ENCODE data around the gene AMIGO1.

DNA sequence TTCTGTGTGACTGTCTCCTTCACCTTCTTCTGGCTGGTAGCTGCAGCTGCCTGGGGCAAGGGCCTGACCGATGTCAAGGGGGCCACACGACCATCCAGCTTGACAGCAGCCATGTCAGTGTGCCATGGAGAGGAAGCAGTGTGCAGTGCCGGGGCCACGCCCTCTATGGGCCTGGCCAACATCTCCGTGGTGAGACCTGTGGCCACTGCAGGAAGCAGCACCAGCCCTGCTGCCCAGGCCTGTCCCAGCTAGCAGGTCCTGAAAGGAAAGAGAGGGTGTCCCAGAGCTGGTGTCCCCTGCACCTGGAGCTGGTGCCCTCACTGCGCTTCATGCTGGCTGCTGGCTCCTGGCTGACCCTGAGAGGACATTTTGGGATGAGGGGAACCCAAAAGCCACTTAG is 31.7 kb downstream of the AMIGO1 start:
- TF ChIP-seq POLR2AphosphoS5 (IDR thresholded peaks at IDR 0.05; ENCODE audit: low read depth) (no peak), GABPA (IDR thresholded peaks at IDR 0.05; ENCODE audit: low read depth) (no peak), SPI1 (IDR thresholded peaks at IDR 0.05; ENCODE audit: borderline replicate concordance, low read depth) (no peak)
- TF ChIP-seq, protein P1, sequence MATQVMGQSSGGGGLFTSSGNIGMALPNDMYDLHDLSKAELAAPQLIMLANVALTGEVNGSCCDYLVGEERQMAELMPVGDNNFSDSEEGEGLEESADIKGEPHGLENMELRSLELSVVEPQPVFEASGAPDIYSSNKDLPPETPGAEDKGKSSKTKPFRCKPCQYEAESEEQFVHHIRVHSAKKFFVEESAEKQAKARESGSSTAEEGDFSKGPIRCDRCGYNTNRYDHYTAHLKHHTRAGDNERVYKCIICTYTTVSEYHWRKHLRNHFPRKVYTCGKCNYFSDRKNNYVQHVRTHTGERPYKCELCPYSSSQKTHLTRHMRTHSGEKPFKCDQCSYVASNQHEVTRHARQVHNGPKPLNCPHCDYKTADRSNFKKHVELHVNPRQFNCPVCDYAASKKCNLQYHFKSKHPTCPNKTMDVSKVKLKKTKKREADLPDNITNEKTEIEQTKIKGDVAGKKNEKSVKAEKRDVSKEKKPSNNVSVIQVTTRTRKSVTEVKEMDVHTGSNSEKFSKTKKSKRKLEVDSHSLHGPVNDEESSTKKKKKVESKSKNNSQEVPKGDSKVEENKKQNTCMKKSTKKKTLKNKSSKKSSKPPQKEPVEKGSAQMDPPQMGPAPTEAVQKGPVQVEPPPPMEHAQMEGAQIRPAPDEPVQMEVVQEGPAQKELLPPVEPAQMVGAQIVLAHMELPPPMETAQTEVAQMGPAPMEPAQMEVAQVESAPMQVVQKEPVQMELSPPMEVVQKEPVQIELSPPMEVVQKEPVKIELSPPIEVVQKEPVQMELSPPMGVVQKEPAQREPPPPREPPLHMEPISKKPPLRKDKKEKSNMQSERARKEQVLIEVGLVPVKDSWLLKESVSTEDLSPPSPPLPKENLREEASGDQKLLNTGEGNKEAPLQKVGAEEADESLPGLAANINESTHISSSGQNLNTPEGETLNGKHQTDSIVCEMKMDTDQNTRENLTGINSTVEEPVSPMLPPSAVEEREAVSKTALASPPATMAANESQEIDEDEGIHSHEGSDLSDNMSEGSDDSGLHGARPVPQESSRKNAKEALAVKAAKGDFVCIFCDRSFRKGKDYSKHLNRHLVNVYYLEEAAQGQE (IDR thresholded peaks at IDR 0.05; ENCODE audit: insufficient replicate concordance, low read depth), result peak; percentile 33
- TF ChIP-seq, protein P2, sequence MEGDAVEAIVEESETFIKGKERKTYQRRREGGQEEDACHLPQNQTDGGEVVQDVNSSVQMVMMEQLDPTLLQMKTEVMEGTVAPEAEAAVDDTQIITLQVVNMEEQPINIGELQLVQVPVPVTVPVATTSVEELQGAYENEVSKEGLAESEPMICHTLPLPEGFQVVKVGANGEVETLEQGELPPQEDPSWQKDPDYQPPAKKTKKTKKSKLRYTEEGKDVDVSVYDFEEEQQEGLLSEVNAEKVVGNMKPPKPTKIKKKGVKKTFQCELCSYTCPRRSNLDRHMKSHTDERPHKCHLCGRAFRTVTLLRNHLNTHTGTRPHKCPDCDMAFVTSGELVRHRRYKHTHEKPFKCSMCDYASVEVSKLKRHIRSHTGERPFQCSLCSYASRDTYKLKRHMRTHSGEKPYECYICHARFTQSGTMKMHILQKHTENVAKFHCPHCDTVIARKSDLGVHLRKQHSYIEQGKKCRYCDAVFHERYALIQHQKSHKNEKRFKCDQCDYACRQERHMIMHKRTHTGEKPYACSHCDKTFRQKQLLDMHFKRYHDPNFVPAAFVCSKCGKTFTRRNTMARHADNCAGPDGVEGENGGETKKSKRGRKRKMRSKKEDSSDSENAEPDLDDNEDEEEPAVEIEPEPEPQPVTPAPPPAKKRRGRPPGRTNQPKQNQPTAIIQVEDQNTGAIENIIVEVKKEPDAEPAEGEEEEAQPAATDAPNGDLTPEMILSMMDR (IDR thresholded peaks at IDR 0.05; ENCODE audit: insufficient read depth, low read length), result no peak

Measured in HL-60 (cell line).